GM21381 (cell line): ENCODE measurements around the gene ISG20.

ENCODE experiments used
- ATAC-seq: cut with Tn5 transposase; IDR thresholded peaks from one replicate; pipeline ENCODE4 v1.9.1; 2021; ENCODE audit warnings: mild to moderate bottlenecking, moderate library complexity; ENCODE audit not compliant: unreplicated experiment

The ISG20 gene

DNA sequence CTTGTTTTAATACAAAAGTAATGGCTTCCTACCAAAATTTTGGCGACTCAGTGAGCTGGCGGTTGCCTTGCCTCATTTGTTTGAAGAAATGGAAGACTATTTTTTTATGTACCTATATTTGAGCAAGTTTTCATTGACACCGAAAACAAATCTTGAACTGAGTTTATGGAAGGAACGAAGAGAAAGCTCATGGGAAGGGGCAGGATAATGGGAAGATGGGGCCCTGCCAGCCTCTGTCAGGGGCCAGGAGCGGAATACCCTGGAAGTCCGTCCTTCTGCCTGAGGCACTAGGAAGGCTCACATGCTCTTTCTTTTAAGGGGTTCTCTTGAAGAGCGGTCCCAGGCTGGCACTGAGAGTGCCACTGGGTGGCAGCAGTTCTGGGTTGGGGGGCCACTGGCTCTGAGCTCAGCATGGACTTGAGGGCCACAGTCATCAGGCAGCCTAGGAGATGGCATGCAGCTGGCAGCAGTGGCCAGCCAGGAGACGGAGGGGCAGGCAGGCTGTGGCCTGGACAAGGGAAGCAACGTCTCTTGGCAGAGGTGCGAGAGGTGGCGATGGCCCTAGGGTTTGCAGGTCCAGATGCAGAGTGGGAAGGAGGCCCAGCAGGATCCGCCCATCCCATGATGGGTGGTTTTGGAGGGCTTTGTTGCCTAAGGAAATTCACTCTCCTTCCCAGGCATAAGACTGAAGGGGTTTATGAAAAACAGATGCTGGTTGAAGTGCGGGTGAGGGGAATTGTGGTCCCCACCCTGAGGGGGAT is 41.6 kb downstream of the ISG20 start:
- no peak for ATAC-seq

DNA sequence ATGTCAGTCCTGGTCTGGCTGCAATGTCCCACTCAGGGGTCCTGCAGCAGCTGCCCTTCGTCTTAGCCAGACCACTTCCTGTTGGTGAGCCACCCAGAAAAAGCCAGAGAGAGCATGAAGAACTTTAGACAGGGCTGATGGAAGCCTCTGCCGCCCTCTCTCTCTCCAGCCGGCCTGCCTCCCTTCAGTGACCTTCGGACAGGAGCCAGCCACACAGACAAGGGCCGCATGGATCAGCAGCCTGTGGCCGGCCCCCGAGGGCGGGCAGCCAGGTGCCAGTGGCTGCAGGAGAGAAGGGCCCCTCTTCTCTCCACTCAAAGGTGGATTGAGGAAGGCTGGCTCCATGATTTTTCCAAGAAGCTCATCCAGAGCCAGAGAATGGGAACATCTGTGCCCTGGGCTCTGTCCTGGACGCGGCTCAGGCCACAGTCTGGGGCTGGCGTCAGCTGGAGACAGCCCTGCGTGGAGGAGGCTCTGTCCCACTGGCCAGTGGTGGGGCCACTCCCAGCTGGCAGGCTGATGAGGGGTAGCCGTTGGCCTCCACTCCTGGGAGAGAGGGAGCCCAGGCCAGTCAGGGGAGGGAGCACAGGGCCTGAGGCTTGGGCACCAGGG is 42.9 kb downstream of the ISG20 start:
- ATAC-seq: no peak

DNA sequence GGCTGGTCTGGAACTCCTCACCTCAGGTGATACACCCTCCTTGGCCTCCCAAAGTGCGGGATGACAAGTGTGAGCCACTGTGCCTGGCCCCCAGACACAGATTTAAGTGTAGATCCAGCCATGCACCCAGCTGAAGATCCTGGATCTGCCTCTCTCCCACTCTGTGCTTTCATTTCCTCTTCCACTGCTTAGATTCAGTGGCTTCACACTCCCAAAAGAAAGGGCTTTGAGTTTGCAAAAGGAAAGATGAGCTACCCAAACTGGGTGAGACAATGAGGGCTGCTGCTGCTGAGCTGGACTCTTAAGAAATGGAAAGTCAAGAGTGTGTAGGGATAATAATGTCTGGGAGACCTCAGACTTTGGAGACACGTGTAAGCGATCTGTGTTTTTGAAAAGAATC is 45.5 kb downstream of the ISG20 start:
- ATAC-seq: no peak

DNA sequence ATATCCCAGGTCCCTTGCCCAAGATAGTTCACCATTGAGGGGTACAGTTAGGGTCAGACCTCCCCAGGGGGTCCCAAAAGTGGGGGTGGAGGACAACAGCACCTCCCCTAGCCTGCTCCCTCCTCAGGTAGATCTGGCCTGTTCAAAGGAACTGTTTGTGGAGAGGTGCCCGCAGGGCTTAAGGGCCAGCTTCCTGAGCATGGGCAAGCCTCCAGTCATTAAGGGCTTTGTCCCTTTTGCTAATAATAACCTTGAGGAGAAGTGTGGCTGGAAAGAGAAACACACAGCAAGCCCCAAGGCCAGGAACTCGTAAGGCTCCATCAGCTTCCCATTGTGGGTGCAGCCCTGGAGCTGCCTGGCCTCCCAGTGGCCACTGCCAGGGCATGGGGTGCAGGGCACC is 47.4 kb downstream of the ISG20 start:
- no peak for ATAC-seq

DNA sequence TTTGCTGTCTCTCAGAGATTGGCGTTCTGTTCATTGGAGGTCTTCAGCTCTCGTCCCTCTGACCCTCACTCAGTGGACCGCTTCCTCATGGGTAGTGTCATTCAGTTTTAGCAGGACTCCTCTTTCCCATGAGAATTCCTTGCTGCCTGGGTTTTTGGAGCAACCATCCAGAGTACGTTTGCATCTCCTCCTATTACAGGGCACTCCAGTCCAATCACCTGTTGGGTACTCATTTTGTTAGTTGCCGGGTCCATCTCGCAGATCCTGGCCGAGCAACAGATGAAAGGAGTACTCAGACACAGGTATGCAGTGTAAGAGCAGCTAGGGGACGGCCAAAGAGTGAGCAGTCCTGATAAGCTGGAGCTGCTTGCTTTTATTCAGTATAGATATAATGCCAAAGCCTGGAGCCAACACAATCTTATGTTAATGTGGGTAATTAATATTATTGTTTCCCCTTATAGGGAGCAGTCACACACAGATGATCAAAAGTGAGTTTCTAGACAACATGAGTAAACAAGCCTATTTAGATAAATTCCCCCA is 49.6 kb downstream of the ISG20 start:
- no peak for ATAC-seq

DNA sequence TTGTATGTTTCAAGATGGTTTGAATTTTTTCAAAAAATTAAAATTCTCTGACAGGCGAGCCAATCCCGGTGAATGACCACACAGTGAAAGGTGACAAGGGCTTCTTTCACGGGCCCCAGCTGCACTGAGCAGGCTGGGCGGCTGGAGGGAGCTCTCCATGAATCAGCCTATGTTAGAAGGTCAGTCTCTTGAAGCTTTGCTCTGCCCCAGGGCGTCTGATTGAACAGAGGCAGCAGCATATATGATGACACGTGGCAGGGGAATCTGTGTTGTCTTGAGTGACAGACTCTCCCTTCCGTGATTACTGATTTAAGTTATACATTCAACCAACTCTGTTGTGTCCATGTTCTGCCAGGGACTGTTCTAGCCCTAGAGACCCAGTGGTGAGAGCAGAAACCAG is 51.5 kb downstream of the ISG20 start:
- ATAC-seq: no peak

DNA sequence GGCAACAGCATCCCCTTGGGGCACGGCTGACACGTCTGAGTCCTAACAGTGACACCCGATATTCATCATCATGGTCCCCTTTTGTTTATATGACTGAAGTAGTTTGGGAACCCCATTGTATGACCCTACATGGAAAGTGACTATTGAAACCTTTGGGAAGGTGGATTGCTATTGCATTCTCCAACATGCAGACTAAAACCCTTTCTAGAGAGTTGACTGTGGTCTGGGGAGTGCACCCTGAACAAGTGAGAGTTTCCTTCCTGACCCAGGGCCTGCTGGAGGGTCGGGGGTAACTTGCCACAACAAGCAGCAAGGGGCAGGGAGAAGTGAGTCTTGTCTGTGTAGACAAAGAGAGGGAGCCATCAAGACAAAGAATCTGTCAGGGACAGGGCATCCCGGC is 54.4 kb downstream of the ISG20 start:
- no peak for ATAC-seq

DNA sequence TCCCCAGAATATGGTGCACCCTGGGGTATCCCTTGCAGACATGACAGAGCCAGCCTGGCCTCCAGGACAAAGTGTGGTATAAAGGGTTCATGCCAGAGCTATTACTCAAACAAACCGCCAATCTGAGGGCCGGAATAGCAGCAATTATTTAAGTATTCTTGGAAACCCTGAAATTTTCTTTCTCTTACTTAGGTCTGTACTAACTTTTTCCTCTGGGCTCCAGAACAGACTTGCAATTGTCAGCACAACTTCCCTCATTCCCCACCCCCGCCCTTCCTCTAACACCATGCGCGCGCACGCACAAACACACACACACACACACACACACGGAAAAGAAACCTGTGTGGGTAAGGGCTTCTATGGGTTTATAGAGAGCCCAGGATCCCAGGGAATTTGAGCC is 56.3 kb downstream of the ISG20 start:
- ATAC-seq: no peak

DNA sequence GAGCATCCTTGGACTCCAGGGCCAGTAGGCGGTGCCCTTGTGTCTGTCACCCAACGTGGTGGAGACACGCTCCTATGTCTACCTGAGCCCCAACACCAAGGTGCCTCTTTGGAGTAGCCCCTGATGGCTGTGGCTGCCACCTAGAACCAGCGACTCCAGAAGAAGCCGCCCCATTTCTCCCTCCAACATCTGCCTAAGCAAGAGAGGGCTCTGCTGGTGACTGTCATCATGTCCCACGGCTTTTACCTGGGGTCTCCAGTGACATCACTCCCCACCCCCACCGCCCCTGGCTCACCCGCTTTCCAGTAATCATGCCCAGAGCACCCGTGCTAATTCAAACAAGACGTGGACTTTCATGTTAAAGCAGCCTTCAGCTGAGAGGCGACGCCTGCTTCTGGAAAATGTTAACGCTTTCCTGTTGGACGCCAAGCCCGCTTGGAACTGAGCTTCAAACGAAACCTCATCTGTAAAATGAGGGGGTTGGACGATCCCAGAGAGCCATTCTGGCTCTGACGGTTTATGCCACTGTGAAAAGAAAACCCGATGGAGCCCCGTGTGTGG is 57.0 kb downstream of the ISG20 start:
- no peak for ATAC-seq

DNA sequence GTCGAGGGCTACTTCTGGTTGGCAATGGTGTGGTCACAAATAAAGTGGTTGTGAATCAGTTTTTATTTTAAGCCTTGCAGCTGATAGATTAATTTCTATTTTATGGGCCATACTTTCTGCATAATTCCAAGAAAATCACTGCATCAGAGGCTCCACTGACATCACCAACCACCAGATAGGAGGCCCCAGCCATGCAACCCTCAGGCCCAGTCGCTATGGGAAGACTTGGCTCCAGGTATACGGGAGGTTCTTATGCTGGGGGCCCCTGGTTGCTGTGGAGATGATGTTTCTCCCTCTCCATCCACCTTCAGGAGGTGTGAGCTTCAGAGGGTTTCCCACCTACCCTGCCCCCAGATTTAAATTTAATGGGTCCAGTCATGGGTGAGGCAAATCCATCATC is 57.4 kb downstream of the ISG20 start:
- no peak for ATAC-seq

DNA sequence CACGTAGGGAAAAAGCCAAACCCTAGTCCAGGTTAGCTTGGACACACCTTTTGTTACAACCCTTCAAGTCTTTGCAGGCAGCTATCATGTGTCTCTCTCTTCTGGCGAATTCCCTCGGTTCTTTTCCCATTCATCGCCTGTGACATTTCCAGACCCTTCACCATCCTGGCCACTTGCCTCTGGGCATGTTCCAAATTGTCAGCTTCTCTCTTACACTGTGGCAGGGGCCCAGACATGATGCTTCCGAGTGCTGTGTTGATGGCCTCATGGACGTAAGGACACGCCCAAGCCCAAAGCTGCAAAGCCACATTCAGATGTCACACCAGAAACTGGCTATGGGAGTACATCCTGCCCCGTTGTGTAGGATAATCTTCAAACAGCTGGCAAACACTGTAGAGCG is 58.5 kb downstream of the ISG20 start:
- no peak for ATAC-seq

DNA sequence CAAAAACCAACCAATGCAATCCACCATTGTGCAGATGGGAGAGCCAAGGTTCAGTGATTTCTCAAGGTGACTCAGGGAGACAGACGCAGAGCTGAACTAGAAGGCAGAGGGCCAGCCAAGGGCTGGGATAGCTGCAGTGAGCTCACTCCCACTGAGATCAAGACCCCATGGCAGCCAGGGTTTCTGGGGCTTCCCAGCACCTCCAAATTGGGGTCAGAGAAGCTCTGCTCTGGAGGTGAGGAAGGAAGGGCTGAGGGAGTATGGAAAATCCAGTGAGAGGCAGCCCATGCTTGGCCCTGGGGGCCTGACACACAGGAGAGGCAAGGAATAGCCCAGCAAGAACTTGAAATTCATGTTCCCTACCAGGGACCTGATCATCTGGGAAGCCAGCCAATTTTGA is 61.0 kb downstream of the ISG20 start:
- ATAC-seq: no peak

DNA sequence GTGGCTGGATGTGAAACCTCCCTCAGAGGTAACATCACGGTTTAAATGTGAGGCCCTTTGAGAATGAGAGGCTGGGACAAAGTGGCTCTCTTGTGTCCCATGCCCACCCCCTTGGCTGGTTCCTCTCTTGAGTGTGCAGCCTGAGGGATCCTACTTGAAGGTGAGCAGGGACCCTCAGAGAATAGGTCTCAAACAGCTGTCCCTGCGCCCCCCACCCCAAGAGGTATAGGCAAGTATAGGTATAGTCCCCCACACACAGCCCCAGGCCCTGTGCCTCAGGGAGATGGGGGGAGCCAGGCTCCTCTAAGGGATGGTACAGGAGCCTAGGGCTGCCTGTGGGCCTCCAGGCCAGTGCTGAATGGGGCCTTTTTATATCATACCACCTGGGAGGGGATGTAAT is 61.9 kb downstream of the ISG20 start:
- no peak for ATAC-seq

DNA sequence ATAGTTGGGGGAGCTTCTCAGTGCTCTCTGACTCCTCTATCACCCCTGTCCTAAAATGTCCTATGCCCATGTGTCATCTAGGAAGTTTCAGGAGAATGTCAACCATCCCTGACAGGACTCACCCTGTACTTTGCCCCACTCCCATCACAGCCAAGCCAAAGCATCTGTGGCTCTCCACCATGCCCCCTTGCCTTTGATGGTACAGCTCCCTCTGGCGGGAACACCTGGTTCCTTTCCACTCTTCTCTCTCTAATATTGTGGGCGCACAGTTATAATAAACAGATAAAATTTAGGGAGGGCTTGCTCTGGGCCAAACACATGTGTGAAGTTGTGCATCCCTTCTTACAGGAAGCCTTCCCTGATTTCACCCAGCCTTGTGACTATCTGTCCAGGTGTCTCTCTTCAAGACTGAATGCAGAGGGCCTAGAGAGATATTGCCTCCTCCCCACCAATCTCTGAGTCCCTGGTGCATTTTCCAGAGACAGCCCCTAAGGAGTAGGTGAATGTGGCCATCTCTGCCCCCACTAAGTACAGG is 62.8 kb downstream of the ISG20 start:
- no peak for ATAC-seq

DNA sequence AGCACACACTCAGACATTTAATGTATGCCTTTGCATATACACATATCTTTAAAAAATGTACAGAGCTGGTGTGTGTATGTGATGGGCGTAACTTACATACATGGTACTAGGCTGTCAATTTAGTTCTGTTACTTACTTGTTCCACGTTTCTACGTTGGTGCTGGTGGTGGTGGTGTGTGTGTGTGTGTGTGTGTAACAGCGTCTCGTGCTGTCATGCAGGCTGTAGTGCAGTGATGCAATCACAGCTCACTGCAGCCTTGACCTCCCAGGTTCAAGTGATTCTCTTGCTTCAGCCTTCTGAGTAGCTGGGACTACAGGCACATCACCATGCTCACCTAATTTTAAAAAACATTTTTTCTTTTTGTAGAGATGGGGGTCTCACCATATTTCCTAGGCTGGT is 64.2 kb downstream of the ISG20 start:
- ATAC-seq: no peak

DNA sequence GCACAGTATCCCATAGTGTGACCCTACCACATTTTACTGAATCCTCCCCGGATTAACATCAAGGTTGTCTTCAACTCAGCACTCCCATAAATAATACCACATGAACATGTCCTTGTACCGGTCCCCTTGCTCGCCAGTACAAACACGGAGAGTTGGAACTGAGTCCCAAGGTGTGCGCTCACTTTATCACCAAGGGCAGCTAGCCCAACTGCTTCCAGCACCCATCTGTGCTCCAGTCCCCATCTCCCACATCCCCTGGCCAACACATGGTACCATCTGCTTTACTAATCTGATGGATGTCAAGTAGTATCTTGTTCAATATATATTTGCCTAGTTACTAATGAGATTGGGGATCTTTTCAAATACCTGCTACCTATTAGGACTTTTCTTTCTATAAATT is 64.7 kb downstream of the ISG20 start:
- no peak for ATAC-seq

DNA sequence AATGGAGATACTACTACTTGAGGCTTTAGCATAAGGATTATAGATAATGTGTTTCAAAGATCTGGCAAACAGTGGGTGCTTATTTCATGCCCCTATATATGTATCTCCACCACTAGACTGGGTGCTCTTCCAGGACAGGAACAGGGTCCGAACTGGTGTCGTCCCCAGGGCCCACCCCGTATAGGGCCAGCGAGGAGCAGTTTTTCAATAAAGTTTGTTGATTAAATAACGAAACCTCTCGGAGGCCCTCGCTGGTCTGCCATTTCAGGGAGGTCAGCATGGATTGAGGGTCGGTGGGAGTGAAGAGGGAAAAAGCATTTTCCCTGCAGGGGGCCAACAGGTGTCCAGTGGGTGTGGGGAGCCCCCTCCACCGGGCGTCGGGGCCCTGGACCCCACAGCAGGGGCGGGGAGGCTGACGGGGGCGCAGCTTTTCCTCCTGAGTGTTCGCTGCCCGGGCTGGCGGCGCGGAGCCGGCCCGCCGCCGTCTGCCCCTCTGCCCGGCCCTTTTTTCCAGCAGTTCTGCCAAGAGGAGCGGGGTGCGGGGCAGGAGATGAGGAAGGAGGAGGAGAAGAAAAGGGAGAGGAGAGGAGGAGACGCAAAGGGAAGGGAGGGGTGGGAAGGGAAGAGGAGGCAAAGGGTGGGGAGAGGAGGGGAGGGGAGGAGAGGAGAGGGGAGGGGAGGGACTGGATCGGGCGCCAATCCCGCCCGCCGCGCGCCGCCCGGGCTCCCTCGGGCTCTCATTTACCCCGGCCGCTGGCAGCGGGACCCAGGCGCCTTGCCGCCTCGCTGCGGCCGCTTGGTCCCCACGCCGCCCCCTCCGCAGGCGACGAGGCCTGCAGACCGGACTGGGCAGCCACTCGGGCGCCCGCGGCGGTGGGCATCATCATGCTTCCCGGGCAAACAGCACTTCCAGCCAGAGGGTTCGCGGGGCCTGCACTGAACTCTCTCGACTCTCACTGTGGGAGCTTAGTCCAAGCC is 66.3 kb downstream of the ISG20 start:
- ATAC-seq: no peak

DNA sequence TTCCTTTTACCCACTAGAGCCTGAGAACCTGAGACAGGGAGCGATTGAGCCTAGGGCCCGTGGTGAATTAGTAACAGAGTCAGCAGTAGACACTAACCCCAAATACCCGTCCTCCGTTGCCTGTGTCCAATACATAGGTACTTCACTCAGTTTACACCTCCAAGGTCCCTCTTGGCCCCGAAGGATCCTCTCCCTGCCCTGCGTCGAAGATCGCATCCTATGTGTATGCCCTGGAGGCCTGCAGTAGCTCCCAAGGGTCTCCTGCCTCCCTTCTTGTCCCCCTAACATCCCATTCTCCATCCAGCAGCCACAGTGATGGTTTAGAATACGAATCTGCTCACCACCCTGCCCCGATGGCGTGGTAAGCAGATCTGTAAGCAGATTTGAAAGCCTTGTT is 67.0 kb downstream of the ISG20 start:
- ATAC-seq: no peak
